Activated naive CD4-positive, alpha-beta T cell treated with anti-CD3 and anti-CD28 coated beads, Interleukin-2, amount 10 ng/mL, durations not matched to agents 5 hours and 36 hours (primary cell): ENCODE measurements around the gene COPG2. TPM values are rescaled to one million over a fixed set of nuclear protein-coding genes. Genes with fewer than 3 reads are reported as not detected.
A peak's percentile ranks its signal among the peaks of the same experiment; 100 is the strongest.

Experiments
- microRNA-seq: library from miRNA; unstranded; fragments of <30 nt; microRNA quantifications from one replicate; pipeline ENCODE4 v1.2.0, GENCODE V29; 2022; ENCODE audit warnings: borderline microRNAs expressed, borderline replicate concordance
- total RNA-seq, 2 experiments: library from RNA; stranded (reverse); gene quantifications; one replicate each; pipeline ENCODE4 v1.2.3, GENCODE V29; 2021

The COPG2 gene, protein sequence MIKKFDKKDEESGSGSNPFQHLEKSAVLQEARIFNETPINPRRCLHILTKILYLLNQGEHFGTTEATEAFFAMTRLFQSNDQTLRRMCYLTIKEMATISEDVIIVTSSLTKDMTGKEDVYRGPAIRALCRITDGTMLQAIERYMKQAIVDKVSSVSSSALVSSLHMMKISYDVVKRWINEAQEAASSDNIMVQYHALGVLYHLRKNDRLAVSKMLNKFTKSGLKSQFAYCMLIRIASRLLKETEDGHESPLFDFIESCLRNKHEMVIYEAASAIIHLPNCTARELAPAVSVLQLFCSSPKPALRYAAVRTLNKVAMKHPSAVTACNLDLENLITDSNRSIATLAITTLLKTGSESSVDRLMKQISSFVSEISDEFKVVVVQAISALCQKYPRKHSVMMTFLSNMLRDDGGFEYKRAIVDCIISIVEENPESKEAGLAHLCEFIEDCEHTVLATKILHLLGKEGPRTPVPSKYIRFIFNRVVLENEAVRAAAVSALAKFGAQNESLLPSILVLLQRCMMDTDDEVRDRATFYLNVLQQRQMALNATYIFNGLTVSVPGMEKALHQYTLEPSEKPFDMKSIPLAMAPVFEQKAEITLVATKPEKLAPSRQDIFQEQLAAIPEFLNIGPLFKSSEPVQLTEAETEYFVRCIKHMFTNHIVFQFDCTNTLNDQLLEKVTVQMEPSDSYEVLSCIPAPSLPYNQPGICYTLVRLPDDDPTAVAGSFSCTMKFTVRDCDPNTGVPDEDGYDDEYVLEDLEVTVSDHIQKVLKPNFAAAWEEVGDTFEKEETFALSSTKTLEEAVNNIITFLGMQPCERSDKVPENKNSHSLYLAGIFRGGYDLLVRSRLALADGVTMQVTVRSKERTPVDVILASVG
- total RNA-seq, result 1 to 10 TPM; 8.7 to 9.1 TPM

DNA sequence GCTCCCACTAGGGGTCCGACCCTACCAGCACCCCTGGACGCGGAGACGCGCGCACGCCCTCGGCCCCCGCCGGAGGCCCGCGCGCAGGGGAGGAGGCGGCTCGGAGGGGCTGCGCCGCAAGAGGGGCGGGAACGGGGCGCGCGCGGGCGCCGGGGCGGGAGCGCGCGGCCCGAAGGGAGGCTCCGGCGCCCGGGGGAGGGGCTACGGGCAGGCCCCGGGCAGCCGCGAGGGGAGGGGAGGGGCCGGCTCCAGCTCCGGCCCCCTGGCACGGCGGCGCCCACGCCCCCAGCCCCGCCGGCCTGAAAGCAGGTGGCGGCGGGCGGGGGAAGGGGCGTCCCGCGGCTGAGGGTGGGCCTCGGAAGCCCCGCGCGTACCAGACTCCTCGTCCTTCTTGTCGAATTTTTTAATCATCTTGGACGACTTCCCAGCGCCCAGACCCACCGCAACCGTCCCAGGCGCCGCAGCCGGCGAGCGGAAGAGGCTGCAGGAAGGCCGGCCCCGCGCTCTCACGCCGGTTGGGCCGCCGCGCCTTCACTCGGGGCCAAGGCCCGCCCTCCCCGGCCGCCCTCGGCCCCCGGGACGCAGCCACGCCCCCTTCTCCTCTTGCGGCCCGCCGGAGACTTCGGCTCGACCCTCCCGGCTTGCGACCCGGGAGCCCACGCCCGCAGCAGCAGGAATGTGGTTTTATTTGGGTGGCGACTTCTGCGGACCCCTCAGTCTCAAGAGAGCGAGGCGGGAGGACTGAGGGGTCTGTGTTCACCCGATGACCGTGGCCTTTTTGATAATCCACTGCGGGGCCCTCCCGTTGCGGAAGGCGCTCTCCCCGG lies at the start of gene COPG2:
COPG2 (minus strand) TSS at position 491 of the 827 bp plus-strand sequence; CDS start at position 411, 80 bp downstream.

DNA sequence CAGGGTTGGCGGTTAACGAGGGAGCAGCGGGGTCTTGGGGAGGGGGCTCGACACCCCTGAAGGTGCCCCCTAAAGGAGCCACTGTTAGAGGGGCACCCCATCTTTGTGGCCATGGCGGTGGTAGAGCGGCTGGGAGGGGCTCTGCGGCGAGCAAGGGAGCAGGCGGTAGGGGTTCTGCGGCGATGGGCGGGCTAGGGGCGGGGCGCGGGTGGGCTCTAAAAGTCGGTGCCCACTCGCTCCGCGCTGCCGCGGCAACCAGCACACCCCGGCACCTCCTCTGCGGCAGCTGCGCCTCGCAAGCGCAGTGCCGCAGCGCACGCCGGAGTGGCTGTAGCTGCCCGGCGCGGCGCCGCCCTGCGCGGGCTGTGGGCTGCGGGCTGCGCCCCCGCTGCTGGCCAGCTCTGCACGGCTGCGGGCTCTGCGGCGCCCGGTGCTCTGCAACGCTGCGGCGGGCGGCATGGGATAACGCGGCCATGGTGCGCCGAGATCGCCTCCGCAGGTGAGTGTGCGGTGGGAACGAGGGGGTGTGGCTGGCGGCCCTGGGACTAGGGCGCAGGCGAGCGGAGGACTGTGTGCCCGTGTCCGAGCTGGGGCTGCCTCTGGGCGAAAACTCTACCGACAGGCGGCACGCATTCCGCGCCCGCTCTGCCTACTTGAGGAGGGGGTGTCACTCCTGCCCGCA lies 176.6 kb downstream of the COPG2 start, which contains the start of gene MEST:
MEST (plus strand) TSS at position 245 of the 682 bp plus-strand sequence; CDS start at position 474, 229 bp downstream.

Small RNA genes lying within 50 kb of the gene (microRNA-seq; reads per million reads assigned to microRNA genes)
- 36.5 reads per million, percentile 61 among the genes with 10 or more reads in this experiment for gene MIR335

Other genes with a start within 250 kb of the COPG2 start
- 10 to 100 TPM; 13.3 to 16.4 TPM for gene CEP41, start 227.7 kb downstream of the COPG2 start, total RNA-seq
- 1 to 10 TPM; 1.4 to 1.8 TPM for gene MEST, start 176.7 kb downstream of the COPG2 start, total RNA-seq
- not detected for gene TSGA13, start 17.8 kb upstream of the COPG2 start, total RNA-seq
- gene KLF14, start 65.5 kb upstream of the COPG2 start, total RNA-seq, result not detected